DND-41 (cell line): ENCODE results near the gene SARS2.

Experiments
- EZH2 ChIP-seq: IDR thresholded peaks from 3 replicates; pipeline ENCODE4 v1.6.1; 2012; ENCODE audit warnings: borderline replicate concordance, low read depth, mild to moderate bottlenecking, moderate library complexity, low read length, inconsistent platforms; ENCODE audit not compliant: severe bottlenecking
- TF ChIP-seq, protein P1 (sequence below): IDR thresholded peaks from 2 replicates; pipeline ENCODE4 v1.5.1; 2012; ENCODE audit warnings: borderline replicate concordance, low read length, moderate library complexity, mild to moderate bottlenecking; ENCODE audit not compliant: poor library complexity, severe bottlenecking; ENCODE audit errors: extremely low read depth

DNA sequence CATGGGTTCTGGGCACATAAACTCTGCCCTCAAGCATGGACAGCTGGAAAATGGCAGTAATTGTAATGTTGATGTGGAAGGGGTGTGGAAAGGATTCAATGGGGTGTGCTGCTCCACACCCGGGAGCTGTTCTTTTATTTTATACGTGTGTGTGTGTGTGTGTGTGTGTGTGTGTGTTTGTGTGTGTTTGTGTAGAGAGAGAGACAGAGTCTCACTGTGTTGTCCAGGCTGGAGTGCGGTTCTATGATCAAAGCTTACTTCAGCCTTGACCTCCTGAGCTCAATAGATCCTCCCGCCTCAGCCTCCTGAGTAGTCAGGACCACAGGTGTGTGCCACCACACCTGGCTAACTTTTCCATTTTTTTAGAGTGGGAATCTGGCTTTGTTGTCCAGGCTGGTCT is 3.0 kb upstream of the SARS2 start:
- TF ChIP-seq, protein P1, sequence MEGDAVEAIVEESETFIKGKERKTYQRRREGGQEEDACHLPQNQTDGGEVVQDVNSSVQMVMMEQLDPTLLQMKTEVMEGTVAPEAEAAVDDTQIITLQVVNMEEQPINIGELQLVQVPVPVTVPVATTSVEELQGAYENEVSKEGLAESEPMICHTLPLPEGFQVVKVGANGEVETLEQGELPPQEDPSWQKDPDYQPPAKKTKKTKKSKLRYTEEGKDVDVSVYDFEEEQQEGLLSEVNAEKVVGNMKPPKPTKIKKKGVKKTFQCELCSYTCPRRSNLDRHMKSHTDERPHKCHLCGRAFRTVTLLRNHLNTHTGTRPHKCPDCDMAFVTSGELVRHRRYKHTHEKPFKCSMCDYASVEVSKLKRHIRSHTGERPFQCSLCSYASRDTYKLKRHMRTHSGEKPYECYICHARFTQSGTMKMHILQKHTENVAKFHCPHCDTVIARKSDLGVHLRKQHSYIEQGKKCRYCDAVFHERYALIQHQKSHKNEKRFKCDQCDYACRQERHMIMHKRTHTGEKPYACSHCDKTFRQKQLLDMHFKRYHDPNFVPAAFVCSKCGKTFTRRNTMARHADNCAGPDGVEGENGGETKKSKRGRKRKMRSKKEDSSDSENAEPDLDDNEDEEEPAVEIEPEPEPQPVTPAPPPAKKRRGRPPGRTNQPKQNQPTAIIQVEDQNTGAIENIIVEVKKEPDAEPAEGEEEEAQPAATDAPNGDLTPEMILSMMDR, result no peak
- no peak for TF ChIP-seq EZH2
